Vagina (tissue), 2 donors: Measurements from ENCODE around the gene SLC29A3. TPM values are rescaled to one million over a fixed set of nuclear protein-coding genes. Genes with fewer than 3 reads are reported as not detected.

Experiments
- DNase-seq, 2 donors: peaks; one replicate each; pipeline ENCODE4 v3.0.0-alpha.2; 2017; ENCODE audit errors: extremely low spot score in 2 of 2
- H3K27ac ChIP-seq: fragments of 200-600 bp; sonication (generic); one replicate; pipeline ENCODE4 v1.5.1; 2019
- H3K27me3 ChIP-seq: fragments of 200-600 bp; sonication (generic); one replicate; pipeline ENCODE4 v1.5.1; 2019
- H3K36me3 ChIP-seq, 2 donors: fragments of 200-600 bp; sonication (generic); one replicate each; pipeline ENCODE4 v1.5.1; 2017 to 2019
- H3K4me1 ChIP-seq: fragments of 200-600 bp; sonication (generic); one replicate; pipeline ENCODE4 v1.5.1; 2019
- H3K4me3 ChIP-seq, 2 donors: fragments of 200-600 bp; sonication (generic); 1 replicate in 1 of 2; 2 replicates in 1 of 2; pipeline ENCODE4 v1.5.1; 2016 to 2019
- H3K9me3 ChIP-seq: fragments of 200-600 bp; sonication (generic); one replicate; pipeline ENCODE4 v1.5.1; 2019
- CTCF ChIP-seq, 3 experiments: fragments of 450-650 bp in 2 of 3; fragments of 200-600 bp in 1 of 3; sonication (generic) in 1 of 3; IDR thresholded peaks; one replicate each; pipeline ENCODE4 v1.5.1; 2017 to 2019; ENCODE audit warnings: antibody characterized with exemption in 3 of 3, mild to moderate bottlenecking in 2 of 3, moderate library complexity in 2 of 3
- POLR2A ChIP-seq, 2 donors: fragments of 450-650 bp; IDR thresholded peaks; one replicate each; pipeline ENCODE4 v1.6.1; 2017; ENCODE audit warnings: antibody characterized with exemption in 2 of 2, mild to moderate bottlenecking in 2 of 2, moderate library complexity in 2 of 2
- POLR2AphosphoS5 ChIP-seq, 2 donors: sonication (generic); formaldehyde crosslinking; IDR thresholded peaks; one replicate each; pipeline ENCODE4 v1.9.0; 2017; ENCODE audit warnings: antibody characterized with exemption in 2 of 2, mild to moderate bottlenecking in 2 of 2, low read depth in 1 of 2; ENCODE audit not compliant: insufficient read depth in 1 of 2
- intact Hi-C: fragments of 100-400 bp; cut with DNase I; formaldehyde crosslinking; loops from one replicate; pipeline ENCODE4 v1.15.1; 2023
- total RNA-seq: library from RNA; depleted of rRNA; stranded (reverse); fragments of >200 nt; gene quantifications from one replicate; pipeline ENCODE4 v1.2.3, GENCODE V29; 2016

SLC29A3 gene
- 7.6 TPM for total RNA-seq

- Histone ChIP-seq H3K4me3 (peak within 1 kb of the TSS; percentile 60 to 88), H3K36me3 (peaks cover 0 to 4% of the 10 kb centered on the region in 2 donors), H3K27me3 (no peaks in the 10 kb centered on the region), H3K27ac (peak within 1 kb of the TSS; percentile 75), H3K4me1 (peaks cover 20% of the 10 kb centered on the region), H3K9me3 (no peaks in the 10 kb centered on the region)
- intact Hi-C loops, result loop anchor here (10.0 kb wide), 1 partner anchor 256 kb away; no protein-coding TSS in a partner anchor
- no peak for DNase-seq
- TF ChIP-seq CTCF (IDR thresholded peaks at IDR 0.05) (peak; percentile 29 to 62 (median 60)), POLR2AphosphoS5 (IDR thresholded peaks at IDR 0.05; ENCODE audit: insufficient read depth in 1 of 2, low read depth in 1 of 2) (peak in 1 of 2 donors; percentile 66), POLR2A (IDR thresholded peaks at IDR 0.05) (peak in 1 of 2 donors; percentile 37)
These were observed at the start of gene SLC29A3 for GRCh38 chr10:71319042-71319799. Gene SLC29A3 (plus strand): TSS chr10:71319259. CDS start chr10:71319310, 51 bp downstream.

GRCh38 chr10:71269301-71270288 lies 49.5 kb upstream of the SLC29A3 start:
- H3K4me1 ChIP-seq, result peaks cover 29% of the 10 kb centered on the region
- intact Hi-C loops, result loop anchor here (10.0 kb wide), 1 partner anchor 55 kb away; the partner anchor contains the start of gene UNC5B
- no peak for DNase-seq

GRCh38 chr10:71270301-71271220 lies 48.5 kb upstream of the SLC29A3 start:
- Histone ChIP-seq H3K27me3 (no peaks in the 10 kb centered on the region), H3K4me3 (no peak overlapping the region), H3K4me1 (peaks cover 25% of the 10 kb centered on the region), H3K36me3 (no peaks in the 10 kb centered on the region), H3K9me3 (no peaks in the 10 kb centered on the region), H3K27ac (no peak overlapping the region)
- intact Hi-C loops, result no loop called here
- no peak for DNase-seq
- no peak for TF ChIP-seq POLR2A (IDR thresholded peaks at IDR 0.05)
- peak in 1 of 3 experiments; percentile 25 for TF ChIP-seq CTCF (IDR thresholded peaks at IDR 0.05)
- TF ChIP-seq POLR2AphosphoS5 (IDR thresholded peaks at IDR 0.05; ENCODE audit: insufficient read depth in 1 of 2, low read depth in 1 of 2), result no peak

More at GRCh38 chr10:71269301-71270288, 49.5 kb upstream of the SLC29A3 start:
- Histone ChIP-seq H3K9me3 (no peaks in the 10 kb centered on the region), H3K27me3 (no peaks in the 10 kb centered on the region), H3K36me3 (no peaks in the 10 kb centered on the region), H3K27ac (no peak overlapping the region), H3K4me3 (no peak overlapping the region)
- no peak for TF ChIP-seq CTCF (IDR thresholded peaks at IDR 0.05)
- TF ChIP-seq POLR2AphosphoS5 (IDR thresholded peaks at IDR 0.05; ENCODE audit: insufficient read depth in 1 of 2, low read depth in 1 of 2), result no peak
- no peak for TF ChIP-seq POLR2A (IDR thresholded peaks at IDR 0.05)

GRCh38 chr10:71271662-71272055 lies 47.4 kb upstream of the SLC29A3 start:
- H3K27me3 ChIP-seq, result no peaks in the 10 kb centered on the region
- no peak overlapping the region for H3K27ac ChIP-seq
- no peak overlapping the region for H3K4me3 ChIP-seq
- TF ChIP-seq CTCF (IDR thresholded peaks at IDR 0.05), result no peak
- no peak for TF ChIP-seq POLR2AphosphoS5 (IDR thresholded peaks at IDR 0.05; ENCODE audit: insufficient read depth in 1 of 2, low read depth in 1 of 2)
- TF ChIP-seq POLR2A (IDR thresholded peaks at IDR 0.05), result no peak
- intact Hi-C loops, result no loop called here
- no peak for DNase-seq
- no peaks in the 10 kb centered on the region for H3K9me3 ChIP-seq
- H3K36me3 ChIP-seq, result no peaks in the 10 kb centered on the region
- H3K4me1 ChIP-seq, result peaks cover 15% of the 10 kb centered on the region
